ENCODE measurements around the gene MITF. TPM values are rescaled to one million over a fixed set of nuclear protein-coding genes. Genes with fewer than 3 reads are reported as not detected.

Gene MITF
- total RNA-seq, 4 donors from 2014 or later, result 2.1 to 9.1 (median 4.7) TPM

GRCh38 chr3:70000028-70000410 lies 260.8 kb downstream of the MITF start:
- H3K36me3 ChIP-seq, result no peaks in the 10 kb centered on the region
- H3K27ac ChIP-seq, result peak overlapping the region; percentile 14 to 75 (median 60)
- DNase-seq, result peak in 1 of 3 donors; percentile 46
- H3K27me3 ChIP-seq, result no peaks in the 10 kb centered on the region
- H3K4me1 ChIP-seq, result no peaks in the 10 kb centered on the region
- no peaks in the 10 kb centered on the region for H3K9me3 ChIP-seq
- no peak overlapping the region for H3K4me3 ChIP-seq
- TF ChIP-seq POLR2A (IDR thresholded peaks at IDR 0.05), result no peak
- TF ChIP-seq, protein P1, sequence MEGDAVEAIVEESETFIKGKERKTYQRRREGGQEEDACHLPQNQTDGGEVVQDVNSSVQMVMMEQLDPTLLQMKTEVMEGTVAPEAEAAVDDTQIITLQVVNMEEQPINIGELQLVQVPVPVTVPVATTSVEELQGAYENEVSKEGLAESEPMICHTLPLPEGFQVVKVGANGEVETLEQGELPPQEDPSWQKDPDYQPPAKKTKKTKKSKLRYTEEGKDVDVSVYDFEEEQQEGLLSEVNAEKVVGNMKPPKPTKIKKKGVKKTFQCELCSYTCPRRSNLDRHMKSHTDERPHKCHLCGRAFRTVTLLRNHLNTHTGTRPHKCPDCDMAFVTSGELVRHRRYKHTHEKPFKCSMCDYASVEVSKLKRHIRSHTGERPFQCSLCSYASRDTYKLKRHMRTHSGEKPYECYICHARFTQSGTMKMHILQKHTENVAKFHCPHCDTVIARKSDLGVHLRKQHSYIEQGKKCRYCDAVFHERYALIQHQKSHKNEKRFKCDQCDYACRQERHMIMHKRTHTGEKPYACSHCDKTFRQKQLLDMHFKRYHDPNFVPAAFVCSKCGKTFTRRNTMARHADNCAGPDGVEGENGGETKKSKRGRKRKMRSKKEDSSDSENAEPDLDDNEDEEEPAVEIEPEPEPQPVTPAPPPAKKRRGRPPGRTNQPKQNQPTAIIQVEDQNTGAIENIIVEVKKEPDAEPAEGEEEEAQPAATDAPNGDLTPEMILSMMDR (IDR thresholded peaks at IDR 0.05), result no peak

DNA sequence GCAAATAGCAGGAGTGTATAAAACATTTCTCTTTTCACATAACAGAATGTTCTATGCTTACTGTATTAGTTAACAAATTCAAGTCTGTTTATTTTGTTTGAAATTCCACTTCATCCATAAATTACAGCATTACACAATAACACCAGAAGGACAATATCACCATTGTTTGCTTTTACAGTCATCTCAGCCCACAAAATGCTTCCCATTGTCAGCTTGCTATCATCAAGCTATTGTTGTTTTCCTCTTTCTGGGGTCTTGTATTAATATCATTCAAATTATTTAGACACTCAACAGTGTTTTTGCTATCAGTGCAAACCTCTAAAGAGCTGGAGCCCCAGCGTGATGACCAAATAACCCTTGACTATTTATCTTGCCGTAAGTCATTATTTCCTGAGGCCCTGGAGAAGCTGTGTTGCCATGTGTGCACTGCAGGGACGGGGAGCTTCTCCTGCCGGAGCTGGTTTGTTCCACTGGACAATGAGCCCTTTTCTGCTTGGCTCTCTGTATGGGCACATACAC lies 261.4 kb downstream of the MITF start:
- H3K4me1 ChIP-seq, result no peaks in the 10 kb centered on the region

DNA sequence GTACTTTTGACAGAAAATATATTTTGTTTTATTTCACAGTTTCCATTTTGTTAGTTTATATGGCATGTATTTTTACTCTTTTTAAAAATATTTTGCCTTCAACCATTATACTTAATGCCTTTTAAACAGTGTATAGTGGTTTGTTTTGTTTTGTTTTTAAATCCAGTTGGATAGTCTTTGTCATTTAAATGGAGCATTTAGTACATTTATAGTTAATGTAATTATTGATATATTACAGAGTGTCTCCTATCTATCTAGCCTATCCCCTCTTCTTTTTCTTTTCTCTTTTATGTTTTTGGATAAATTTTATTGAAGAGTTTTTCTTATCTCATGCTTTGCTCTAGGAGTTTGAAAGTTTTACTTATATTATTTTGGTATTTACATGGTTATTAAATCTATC lies 263.9 kb downstream of the MITF start:
- Histone ChIP-seq H3K4me1 (no peaks in the 10 kb centered on the region), H3K27me3 (no peaks in the 10 kb centered on the region), H3K4me3 (no peak overlapping the region), H3K36me3 (no peaks in the 10 kb centered on the region), H3K9me3 (no peaks in the 10 kb centered on the region), H3K27ac (no peak overlapping the region)
- TF ChIP-seq, protein P1 (IDR thresholded peaks at IDR 0.05), result no peak
- no peak for TF ChIP-seq POLR2A (IDR thresholded peaks at IDR 0.05)
- DNase-seq, result no peak

More for the DNA sequence above, 261.4 kb downstream of the MITF start:
- DNase-seq, result no peak
- Histone ChIP-seq H3K27ac (peak overlapping the region in 2 of 4 donors; percentile 53 to 75), H3K9me3 (no peaks in the 10 kb centered on the region), H3K27me3 (no peaks in the 10 kb centered on the region), H3K4me3 (no peak overlapping the region), H3K36me3 (no peaks in the 10 kb centered on the region)
- TF ChIP-seq, protein P1 (IDR thresholded peaks at IDR 0.05), result no peak
- no peak for TF ChIP-seq POLR2A (IDR thresholded peaks at IDR 0.05)

DNA sequence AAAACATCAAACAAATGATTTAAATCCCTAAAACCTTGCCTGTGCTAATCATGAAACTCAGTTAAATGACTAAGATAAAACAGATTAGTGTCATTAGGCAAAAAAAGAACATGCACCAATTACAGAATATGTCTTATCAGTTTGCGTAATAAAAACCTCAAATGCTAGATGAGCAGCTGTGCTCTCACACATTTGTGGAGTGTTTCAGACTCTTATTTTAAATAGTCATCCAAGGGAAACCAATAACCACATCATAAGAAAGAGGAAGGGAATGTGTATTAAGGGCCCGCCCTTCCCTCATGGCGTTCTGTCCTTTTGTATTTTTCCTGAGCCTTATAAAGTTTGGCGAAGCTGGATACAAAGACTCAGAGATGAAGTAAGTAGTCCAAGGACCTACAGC lies 266.8 kb downstream of the MITF start:
- Histone ChIP-seq H3K27me3 (no peaks in the 10 kb centered on the region), H3K9me3 (no peaks in the 10 kb centered on the region), H3K36me3 (no peaks in the 10 kb centered on the region), H3K27ac (no peak overlapping the region), H3K4me1 (no peaks in the 10 kb centered on the region), H3K4me3 (no peak overlapping the region)
- no peak for DNase-seq
- TF ChIP-seq, protein P1 (IDR thresholded peaks at IDR 0.05), result no peak
- TF ChIP-seq POLR2A (IDR thresholded peaks at IDR 0.05), result no peak

GRCh38 chr3:70010346-70010745 lies 271.1 kb downstream of the MITF start:
- Histone ChIP-seq H3K9me3 (no peaks in the 10 kb centered on the region), H3K27ac (no peak overlapping the region), H3K36me3 (no peaks in the 10 kb centered on the region), H3K27me3 (no peaks in the 10 kb centered on the region), H3K4me3 (no peak overlapping the region), H3K4me1 (no peaks in the 10 kb centered on the region)
- TF ChIP-seq POLR2A (IDR thresholded peaks at IDR 0.05), result no peak
- TF ChIP-seq, protein P1 (IDR thresholded peaks at IDR 0.05), result no peak
- no peak for DNase-seq

DNA sequence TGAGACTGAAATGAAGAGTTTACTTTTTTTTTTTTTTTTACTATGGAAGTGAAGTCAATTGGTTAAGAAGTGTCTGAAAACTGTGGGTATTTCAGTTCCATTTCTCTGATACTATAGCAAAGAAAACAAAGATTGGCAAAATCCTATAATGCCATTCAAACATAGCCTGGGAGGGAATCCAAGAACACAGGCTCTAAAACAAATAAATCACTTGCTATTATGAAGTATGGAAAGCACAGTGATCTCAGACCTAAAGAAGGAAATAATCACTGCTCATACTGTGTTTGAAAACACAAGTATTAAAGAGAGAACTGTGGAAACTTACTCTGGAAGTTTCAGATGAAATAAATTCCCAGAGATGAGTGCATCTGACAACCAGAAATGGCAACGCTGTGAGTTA lies 272.3 kb downstream of the MITF start:
- Histone ChIP-seq H3K4me1 (no peaks in the 10 kb centered on the region), H3K27ac (no peak overlapping the region), H3K9me3 (no peaks in the 10 kb centered on the region), H3K36me3 (no peaks in the 10 kb centered on the region), H3K27me3 (no peaks in the 10 kb centered on the region), H3K4me3 (no peak overlapping the region)
- no peak for DNase-seq
- no peak for TF ChIP-seq POLR2A (IDR thresholded peaks at IDR 0.05)

Small RNA genes lying within 50 kb of the gene (small RNA-seq; reads per million reads assigned to genes)
- 0 reads per million in 2 donors for gene RN7SL418P
